K562 (cell line): ENCODE measurements around the gene UBE2A. TPM values are rescaled to one million over a fixed set of nuclear protein-coding genes. Genes with fewer than 3 reads are reported as not detected.

Experiments
- BDP1 ChIP-seq: IDR thresholded peaks from 3 replicates; pipeline ENCODE4 v1.6.1; 2011; ENCODE audit not compliant: insufficient read length, insufficient read depth
- CBX5 ChIP-seq: IDR thresholded peaks from 2 replicates; pipeline ENCODE4 v1.6.1; 2014; ENCODE audit warnings: low read depth, borderline replicate concordance
- CHCHD3 ChIP-seq: fragments of 250-450 bp; sonication (Bioruptor Pico); IDR thresholded peaks from 2 replicates; pipeline ENCODE4 v2.1.2; 2022; ENCODE audit warnings: mild to moderate bottlenecking
- EP300 ChIP-seq: IDR thresholded peaks from 2 replicates; pipeline ENCODE4 v1.6.1; 2012; ENCODE audit warnings: low read length, improper control_type of control experiment
- ETV1 ChIP-seq: fragments of 450-650 bp; conservative IDR thresholded peaks from 2 replicates; pipeline ENCODE4 v1.6.1; 2016; ENCODE audit warnings: missing genetic modification characterization, control low read depth, low read depth, missing compliant biosample characterization
- FUS ChIP-seq: fragments of 200-400 bp; formaldehyde crosslinking; optimal IDR thresholded peaks from 2 replicates; pipeline ENCODE3; 2017; ENCODE audit warnings: low read depth, low read length
- GABPB2 ChIP-seq: fragments of 250-450 bp; sonication (Bioruptor Pico); conservative IDR thresholded peaks from 2 replicates; pipeline ENCODE4 v1.5.1; 2021; ENCODE audit warnings: mild to moderate bottlenecking
- GATAD2A ChIP-seq: fragments of 450-650 bp; IDR thresholded peaks from 2 replicates; pipeline ENCODE4 v1.6.1; 2017
- HDAC1 ChIP-seq, 2 experiments: fragments of 450-650 bp; IDR thresholded peaks; 2 replicates each; pipeline ENCODE4 v1.6.1; 2016 to 2017; ENCODE audit warnings: inconsistent platforms in 1 of 2, mild to moderate bottlenecking in 1 of 2, moderate library complexity in 1 of 2
- HDAC8 ChIP-seq: fragments of 450-650 bp; IDR thresholded peaks from 2 replicates; pipeline ENCODE4 v1.6.1; 2016; ENCODE audit warnings: mild to moderate bottlenecking, missing genetic modification characterization, moderate library complexity, missing compliant biosample characterization
- KDM2B ChIP-seq: fragments of 250-450 bp; sonication (Bioruptor Pico); IDR thresholded peaks from 2 replicates; pipeline ENCODE4 v1.8.0; 2021; ENCODE audit warnings: mild to moderate bottlenecking, moderate library complexity
- LARP7 ChIP-seq: fragments of 450-650 bp; IDR thresholded peaks from 2 replicates; pipeline ENCODE4 v1.6.1; 2016
- MYBL2 ChIP-seq, 2 experiments: fragments of 450-650 bp in 1 of 2; sonication (generic) in 1 of 2; formaldehyde crosslinking in 1 of 2; IDR thresholded peaks; 2 replicates each; pipeline versions ENCODE4 v1.6.1 to v1.8.1; 2017 to 2022; ENCODE audit warnings: borderline replicate concordance in 1 of 2, inconsistent platforms in 1 of 2, low read depth in 1 of 2, mild to moderate bottlenecking in 1 of 2, missing genetic modification reagents in 1 of 2, moderate library complexity in 1 of 2
- OTX1 ChIP-seq: fragments of 450-650 bp; formaldehyde crosslinking; IDR thresholded peaks from 2 replicates; pipeline ENCODE4 v1.4.0; 2022; ENCODE audit warnings: mild to moderate bottlenecking
- POU5F1 ChIP-seq: fragments of 150-350 bp; IDR thresholded peaks from 2 replicates; pipeline ENCODE4 v1.6.1; 2014; ENCODE audit warnings: borderline replicate concordance, low read length, low read depth, mild to moderate bottlenecking; ENCODE audit not compliant: partially characterized antibody
- PYGO2 ChIP-seq: fragments of 450-650 bp; IDR thresholded peaks from 2 replicates; pipeline ENCODE4 v1.6.1; 2016; ENCODE audit warnings: mild to moderate bottlenecking, missing genetic modification characterization, moderate library complexity, missing compliant biosample characterization
- SMAD1 ChIP-seq: fragments of 150-350 bp; IDR thresholded peaks from 2 replicates; pipeline ENCODE4 v1.6.1; 2014; ENCODE audit warnings: low read length, low read depth; ENCODE audit not compliant: partially characterized antibody
- SUPT5H ChIP-seq: fragments of 450-650 bp; IDR thresholded peaks from 2 replicates; pipeline ENCODE4 v1.6.1; 2016
- ZNF311 ChIP-seq: fragments of 250-450 bp; sonication (Bioruptor Pico); IDR thresholded peaks from 2 replicates; pipeline ENCODE4 v1.4.0; 2020; ENCODE audit warnings: mild to moderate bottlenecking, moderate library complexity
- ZNF561 ChIP-seq: fragments of 450-650 bp; formaldehyde crosslinking; conservative IDR thresholded peaks from 2 replicates; pipeline ENCODE4 v1.4.0; 2020; ENCODE audit warnings: mild to moderate bottlenecking, moderate library complexity
- ZNF584 ChIP-seq: fragments of 200-800 bp; sonication (Bioruptor generic); IDR thresholded peaks from 2 replicates; pipeline ENCODE4 v1.6.1; 2016; ENCODE audit warnings: low read depth, mild to moderate bottlenecking, missing genetic modification characterization, missing compliant biosample characterization
- ZNF75A ChIP-seq: fragments of 450-650 bp; formaldehyde crosslinking; IDR thresholded peaks from 2 replicates; pipeline ENCODE4 v1.4.0; 2020; ENCODE audit warnings: mild to moderate bottlenecking
- polyA plus RNA-seq, 8 experiments: library from polyadenylated mRNA; depleted of rRNA in 4 of 8; stranded (reverse) in 5 of 8; unstranded in 3 of 8; fragments of >200 nt; fragmentation: Nextera tagmentation in 2 of 8; fragmentation: Illumina TruSeq in 1 of 8; extraction: Ambion mirVana in 2 of 8; extraction: Trizol in 1 of 8; gene quantifications; 2 replicates each; pipeline versions ENCODE4 v1.2.1 to v1.2.3, GENCODE V29; 2011 to 2014; ENCODE audit warnings: inconsistent platforms in 1 of 8, missing spikeins in 1 of 8
- total RNA-seq, 7 experiments: library from RNA; depleted of rRNA in 6 of 7; stranded (reverse); fragments of >200 nt in 6 of 7; fragmentation: Illumina TruSeq in 2 of 7; extraction: Trizol in 2 of 7; gene quantifications; 2 replicates each; pipeline versions ENCODE4 v1.2.1 to v1.2.3, GENCODE V29; 2011 to 2021; ENCODE audit warnings: low replicate concordance in 1 of 7
- TF ChIP-seq, protein P1 (sequence below): fragments of 250-450 bp; sonication (Bioruptor Pico); IDR thresholded peaks from 2 replicates; pipeline ENCODE4 v1.4.0; 2020; ENCODE audit warnings: mild to moderate bottlenecking, moderate library complexity, borderline replicate concordance
- TF ChIP-seq, protein P2 (sequence below): fragments of 250-450 bp; sonication (Bioruptor Pico); IDR thresholded peaks from 2 replicates; pipeline ENCODE4 v1.6.1; 2021; ENCODE audit warnings: mild to moderate bottlenecking
- TF ChIP-seq, protein P3 (sequence below): fragments of 450-650 bp; IDR thresholded peaks from 2 replicates; pipeline ENCODE4 v1.6.1; 2018; ENCODE audit warnings: mild to moderate bottlenecking, low read depth; ENCODE audit not compliant: partially characterized antibody
- TF ChIP-seq, protein P4 (sequence below): fragments of 450-650 bp; IDR thresholded peaks from 2 replicates; pipeline ENCODE4 v1.6.1; 2016

The UBE2A gene
- total and polyA plus RNA-seq, 9 of the 15 experiments (the other 6 are each of a cell fraction or from before 2014, with no cell fraction given): 21.6 to 87.6 (median 47.8) TPM

DNA sequence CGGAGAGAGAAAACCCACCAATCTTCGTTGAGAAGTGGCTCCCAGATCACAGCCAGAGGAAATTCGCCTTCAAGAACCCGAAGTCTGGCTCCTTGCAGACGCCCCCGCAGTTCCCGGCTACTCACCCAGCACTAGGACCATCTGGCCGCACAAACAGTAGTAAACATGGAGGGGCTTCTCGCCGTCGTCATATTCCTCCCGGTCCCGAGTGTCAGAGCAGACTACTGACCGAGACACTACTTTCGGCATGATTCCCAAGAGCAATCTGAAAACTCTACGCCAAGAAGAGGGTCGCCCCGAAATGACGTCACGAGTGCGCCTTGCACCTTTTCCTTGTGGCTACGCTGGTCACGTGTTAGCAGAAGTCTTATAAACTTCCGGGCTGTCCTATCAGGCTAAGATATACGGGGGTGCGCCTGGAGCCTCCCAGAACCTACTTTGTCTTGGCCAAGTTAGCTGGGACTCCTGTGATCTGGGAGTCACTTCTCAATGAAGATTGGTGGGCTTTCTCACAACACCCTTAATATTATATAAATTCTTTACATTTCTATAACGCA lies 9.2 kb upstream of the UBE2A start, which contains the start of gene STEEP1 (continued):
- TF ChIP-seq OTX1 (CRISPR knock-in tag): no peak
- TF ChIP-seq ZNF584 (CRISPR knock-in tag): no peak
- TF ChIP-seq GATAD2A: no peak
- no peak for TF ChIP-seq CBX5
- TF ChIP-seq, protein P1, sequence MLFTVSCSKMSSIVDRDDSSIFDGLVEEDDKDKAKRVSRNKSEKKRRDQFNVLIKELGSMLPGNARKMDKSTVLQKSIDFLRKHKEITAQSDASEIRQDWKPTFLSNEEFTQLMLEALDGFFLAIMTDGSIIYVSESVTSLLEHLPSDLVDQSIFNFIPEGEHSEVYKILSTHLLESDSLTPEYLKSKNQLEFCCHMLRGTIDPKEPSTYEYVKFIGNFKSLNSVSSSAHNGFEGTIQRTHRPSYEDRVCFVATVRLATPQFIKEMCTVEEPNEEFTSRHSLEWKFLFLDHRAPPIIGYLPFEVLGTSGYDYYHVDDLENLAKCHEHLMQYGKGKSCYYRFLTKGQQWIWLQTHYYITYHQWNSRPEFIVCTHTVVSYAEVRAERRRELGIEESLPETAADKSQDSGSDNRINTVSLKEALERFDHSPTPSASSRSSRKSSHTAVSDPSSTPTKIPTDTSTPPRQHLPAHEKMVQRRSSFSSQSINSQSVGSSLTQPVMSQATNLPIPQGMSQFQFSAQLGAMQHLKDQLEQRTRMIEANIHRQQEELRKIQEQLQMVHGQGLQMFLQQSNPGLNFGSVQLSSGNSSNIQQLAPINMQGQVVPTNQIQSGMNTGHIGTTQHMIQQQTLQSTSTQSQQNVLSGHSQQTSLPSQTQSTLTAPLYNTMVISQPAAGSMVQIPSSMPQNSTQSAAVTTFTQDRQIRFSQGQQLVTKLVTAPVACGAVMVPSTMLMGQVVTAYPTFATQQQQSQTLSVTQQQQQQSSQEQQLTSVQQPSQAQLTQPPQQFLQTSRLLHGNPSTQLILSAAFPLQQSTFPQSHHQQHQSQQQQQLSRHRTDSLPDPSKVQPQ (CRISPR knock-in tag): no peak
- peak in 1 of 2 experiments; percentile 78; a peak in 2 of 4 replicates for TF ChIP-seq HDAC1 (IDR thresholded peaks at IDR 0.05)
- TF ChIP-seq PYGO2 (tag): no peak
- TF ChIP-seq EP300: no peak
- TF ChIP-seq, protein P2, sequence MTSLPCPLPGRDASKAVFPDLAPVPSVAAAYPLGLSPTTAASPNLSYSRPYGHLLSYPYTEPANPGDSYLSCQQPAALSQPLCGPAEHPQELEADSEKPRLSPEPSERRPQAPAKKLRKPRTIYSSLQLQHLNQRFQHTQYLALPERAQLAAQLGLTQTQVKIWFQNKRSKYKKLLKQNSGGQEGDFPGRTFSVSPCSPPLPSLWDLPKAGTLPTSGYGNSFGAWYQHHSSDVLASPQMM (CRISPR knock-in tag): no peak
- TF ChIP-seq ZNF311 (CRISPR knock-in tag): no peak
- TF ChIP-seq SMAD1: no peak
- TF ChIP-seq SUPT5H: peak; percentile 73
- TF ChIP-seq, protein P3, sequence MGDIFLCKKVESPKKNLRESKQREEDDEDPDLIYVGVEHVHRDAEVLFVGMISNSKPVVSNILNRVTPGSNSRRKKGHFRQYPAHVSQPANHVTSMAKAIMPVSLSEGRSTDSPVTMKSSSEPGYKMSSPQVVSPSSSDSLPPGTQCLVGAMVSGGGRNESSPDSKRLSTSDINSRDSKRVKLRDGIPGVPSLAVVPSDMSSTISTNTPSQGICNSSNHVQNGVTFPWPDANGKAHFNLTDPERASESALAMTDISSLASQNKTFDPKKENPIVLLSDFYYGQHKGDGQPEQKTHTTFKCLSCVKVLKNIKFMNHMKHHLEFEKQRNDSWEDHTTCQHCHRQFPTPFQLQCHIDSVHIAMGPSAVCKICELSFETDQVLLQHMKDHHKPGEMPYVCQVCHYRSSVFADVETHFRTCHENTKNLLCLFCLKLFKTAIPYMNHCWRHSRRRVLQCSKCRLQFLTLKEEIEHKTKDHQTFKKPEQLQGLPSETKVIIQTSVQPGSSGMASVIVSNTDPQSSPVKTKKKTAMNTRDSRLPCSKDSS: no peak
- no peak for TF ChIP-seq MYBL2 (IDR thresholded peaks at IDR 0.05; ENCODE audit: low read depth)
- no peak for TF ChIP-seq MYBL2 (CRISPR knock-in tag; IDR thresholded peaks at IDR 0.05; ENCODE audit: borderline replicate concordance)
- no peak for TF ChIP-seq KDM2B (CRISPR knock-in tag)
- TF ChIP-seq, protein P4, sequence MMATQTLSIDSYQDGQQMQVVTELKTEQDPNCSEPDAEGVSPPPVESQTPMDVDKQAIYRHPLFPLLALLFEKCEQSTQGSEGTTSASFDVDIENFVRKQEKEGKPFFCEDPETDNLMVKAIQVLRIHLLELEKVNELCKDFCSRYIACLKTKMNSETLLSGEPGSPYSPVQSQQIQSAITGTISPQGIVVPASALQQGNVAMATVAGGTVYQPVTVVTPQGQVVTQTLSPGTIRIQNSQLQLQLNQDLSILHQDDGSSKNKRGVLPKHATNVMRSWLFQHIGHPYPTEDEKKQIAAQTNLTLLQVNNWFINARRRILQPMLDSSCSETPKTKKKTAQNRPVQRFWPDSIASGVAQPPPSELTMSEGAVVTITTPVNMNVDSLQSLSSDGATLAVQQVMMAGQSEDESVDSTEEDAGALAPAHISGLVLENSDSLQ: no peak
- no peak for TF ChIP-seq ZNF561 (CRISPR knock-in tag)
- TF ChIP-seq CHCHD3 (CRISPR knock-in tag): no peak
- peak; percentile 92 for TF ChIP-seq ETV1
- no peak for TF ChIP-seq FUS
- no peak for TF ChIP-seq ZNF75A
- TF ChIP-seq LARP7: no peak
- no peak for TF ChIP-seq GABPB2 (CRISPR knock-in tag)
- TF ChIP-seq HDAC8 (tag): no peak
- TF ChIP-seq POU5F1: no peak
- TF ChIP-seq BDP1: no peak
